Mucosa of gallbladder (tissue), 1 donor: ENCODE measurements around the gene NELL1. TPM values are rescaled to one million over a fixed set of nuclear protein-coding genes. Genes with fewer than 3 reads are reported as not detected.
"Not testable (repeated sequence)": the region's sequence is repeated elsewhere in the genome, so short reads cannot be mapped to it uniquely, and the experiment has no call there.

Experiments used
- DNase-seq: peaks from one replicate; pipeline ENCODE4 v3.0.0-alpha.2; 2020; ENCODE audit warnings: low spot score
- total RNA-seq: library from RNA; stranded (reverse); gene quantifications from one replicate; pipeline ENCODE4 v1.2.1, GENCODE V29; 2021
- donor health status: DM: no; HTN: no; CAD: no.

NELL1 gene
- total RNA-seq, 1 donor from 2014 or later, result 0.29 TPM

DNA sequence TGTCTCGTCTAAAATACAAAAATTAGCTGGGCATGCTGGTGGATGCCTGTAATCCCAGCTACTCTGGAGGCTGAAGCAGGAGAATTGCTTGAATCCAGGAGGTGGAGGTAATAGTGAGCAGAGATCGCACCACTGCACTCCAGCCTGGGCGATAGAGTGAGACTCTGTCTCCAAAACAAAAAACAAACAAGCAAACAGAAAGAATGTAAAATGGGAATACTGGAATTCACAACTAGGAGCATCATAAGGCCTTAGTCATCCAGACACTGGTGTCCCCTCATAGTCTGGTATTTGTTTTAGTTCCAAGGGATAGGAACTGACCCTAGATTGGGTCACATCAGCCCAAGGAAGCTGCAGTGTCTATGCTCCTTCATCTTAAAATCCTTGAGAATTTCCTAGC lies 520.8 kb downstream of the NELL1 start:
- DNase-seq, result no peak

DNA sequence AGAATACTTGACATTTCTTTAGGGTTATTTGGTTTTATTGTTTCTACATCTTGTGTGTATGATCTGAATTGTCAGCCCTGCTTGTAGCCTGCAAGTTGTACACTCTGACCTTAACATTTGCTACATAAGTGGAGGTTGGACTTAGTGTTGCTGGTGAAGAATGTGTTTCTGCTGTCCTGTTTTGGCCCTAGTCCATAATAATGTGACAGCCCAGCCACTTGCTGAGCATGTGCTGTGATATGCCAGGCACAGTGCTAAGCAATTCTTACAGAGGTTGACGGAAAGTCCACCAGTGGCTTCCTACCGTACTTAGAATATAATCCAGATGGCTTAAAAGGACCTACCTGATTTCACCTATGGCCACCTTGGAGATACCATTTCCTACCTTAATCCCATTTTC lies 526.6 kb downstream of the NELL1 start:
- no peak for DNase-seq

DNA sequence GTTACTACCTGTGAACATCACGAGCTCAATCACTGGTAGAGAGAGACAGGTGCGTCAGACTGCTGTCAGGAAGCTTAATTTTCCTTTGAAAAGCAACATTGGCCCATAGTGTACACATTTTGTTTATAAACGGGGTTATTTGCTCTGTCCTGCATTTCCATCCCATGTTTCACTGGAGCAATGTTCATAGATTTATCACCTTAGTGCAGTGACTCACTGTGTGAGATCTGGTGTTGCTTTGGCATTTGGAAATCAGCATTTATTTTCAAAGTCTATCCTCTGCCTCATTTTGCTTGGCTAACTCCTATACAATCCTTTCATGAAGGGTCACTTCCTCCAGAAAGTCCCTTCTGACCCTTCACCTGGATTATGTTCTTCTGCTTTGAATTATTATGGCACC lies 529.1 kb downstream of the NELL1 start:
- DNase-seq, result no peak

DNA sequence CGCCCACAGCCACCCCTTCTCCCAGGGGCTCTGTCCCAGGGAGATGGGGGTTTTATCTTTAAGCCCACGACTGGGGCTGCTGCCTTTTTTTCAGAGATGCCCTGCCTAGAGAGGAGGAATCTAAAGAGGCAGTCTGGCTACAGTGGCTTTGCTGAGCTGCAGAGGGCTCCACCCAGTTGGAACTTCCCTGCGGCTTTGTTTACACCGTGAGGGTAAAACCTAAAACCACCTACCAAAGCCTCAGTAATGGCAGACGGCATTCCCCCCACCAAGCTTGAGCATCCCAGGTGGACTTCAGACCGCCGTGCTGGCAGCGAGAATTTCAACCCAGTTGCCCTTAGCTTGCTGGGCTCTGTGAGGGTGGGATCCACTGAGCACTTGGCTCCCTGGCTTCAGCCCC lies 535.8 kb downstream of the NELL1 start:
- no peak for DNase-seq

DNA sequence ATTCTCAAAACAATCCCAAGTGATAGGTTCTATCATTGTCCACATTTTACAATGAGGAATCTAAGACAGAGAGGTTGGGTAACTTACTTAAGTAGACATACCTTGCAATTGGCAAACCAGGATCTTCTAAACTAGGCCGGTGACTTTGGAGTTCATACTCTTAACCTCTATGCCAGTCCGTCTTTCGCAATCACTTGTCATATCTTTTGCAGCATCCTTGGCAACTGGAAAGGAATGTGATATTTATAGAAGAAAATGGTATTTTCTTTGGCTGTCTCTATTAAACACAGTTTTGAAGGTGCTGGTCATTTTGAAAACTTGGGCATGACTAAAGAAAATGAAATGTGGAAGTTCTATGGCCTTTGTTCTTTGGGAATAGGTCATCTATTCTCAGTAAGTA lies 556.5 kb downstream of the NELL1 start:
- DNase-seq, result no peak

DNA sequence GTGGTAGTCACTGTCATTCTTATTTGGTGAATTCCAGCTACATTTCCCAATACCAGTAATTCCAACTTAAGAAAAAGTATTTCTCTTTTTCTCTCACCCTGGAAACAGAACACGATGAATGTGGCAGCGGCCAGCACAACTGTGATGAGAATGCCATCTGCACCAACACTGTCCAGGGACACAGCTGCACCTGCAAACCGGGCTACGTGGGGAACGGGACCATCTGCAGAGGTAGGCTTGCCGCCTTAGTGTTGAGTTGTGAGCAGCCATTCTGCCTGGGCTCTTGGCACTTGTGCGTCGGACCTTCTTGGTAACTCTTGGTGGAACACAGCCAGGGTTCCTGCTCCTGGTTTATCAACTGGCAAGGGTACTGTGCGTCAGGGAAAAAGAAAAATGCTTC lies 559.8 kb downstream of the NELL1 start:
- DNase-seq, result no peak

DNA sequence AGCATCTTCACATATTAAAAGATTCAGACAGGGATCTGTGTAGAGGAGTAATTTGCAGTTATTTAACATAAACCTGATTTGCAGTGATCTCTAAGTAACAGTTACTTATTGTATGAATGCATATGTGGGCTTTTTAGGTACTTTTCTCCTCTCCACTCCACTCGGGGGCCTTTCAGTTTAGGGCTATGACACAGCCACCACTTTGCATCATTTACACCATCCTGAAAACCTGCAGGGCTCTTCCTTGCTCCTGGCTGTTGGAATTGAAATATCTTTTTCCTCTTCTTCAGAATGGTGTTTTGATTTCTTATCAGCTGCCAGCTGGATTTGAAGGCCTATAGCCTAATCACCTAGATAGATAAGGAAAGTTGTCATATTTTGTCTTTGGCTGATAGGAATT lies 580.8 kb downstream of the NELL1 start:
- no peak for DNase-seq

DNA sequence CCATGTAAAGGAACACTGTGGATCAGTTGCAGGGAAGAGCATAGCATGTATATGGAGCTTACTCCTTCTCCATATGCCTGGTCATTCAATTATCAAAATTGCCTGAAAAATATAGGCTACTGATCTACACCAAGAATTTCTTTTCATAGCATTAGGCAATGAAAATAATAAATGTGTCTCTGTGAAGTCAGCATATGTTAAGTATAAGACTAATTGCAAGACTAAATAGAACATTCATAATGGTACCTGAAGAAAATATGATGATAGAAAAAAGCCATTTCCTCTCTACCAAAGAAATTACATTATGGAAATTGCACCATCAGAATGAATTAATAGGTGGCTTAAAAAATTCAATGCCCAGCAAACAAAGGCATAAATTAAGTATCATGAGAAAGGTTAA lies 584.7 kb downstream of the NELL1 start:
- no peak for DNase-seq

DNA sequence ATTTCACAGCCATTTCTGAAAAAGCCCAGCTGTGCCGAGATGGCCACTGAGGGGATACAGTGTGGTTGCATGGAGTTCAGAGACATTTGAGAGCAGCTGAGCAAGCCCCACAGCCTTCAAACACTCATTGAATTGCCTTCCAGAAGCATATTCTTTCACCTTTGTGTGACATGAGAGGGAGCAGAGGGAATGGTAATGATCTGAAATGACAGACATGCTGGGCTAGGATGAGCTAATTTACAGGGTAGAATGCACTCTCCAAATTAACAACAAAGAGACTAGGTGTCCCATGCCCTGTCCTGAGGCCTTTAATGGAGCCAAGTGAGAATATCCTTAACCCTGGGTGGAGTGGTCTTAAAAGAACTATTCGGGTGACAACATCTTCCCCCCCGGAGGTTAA lies 585.4 kb downstream of the NELL1 start:
- no peak for DNase-seq

DNA sequence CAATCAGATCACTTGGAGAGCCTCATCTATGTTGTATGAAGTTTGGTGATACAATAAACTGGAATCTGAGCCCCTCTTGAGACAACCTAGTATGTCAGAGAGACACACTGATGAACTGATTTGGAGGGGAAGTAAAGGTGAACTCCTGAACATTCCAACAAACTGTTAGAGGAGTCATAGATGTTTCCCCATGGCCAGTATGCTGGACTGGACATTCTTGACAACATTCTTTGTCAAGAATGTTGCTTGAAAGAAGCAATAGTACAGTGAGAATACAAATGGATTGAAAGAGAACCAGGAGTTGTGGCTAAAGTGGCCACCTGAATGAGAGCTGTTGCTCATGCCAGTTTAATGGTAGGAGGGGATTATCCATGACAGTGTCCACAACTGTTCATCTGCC lies 588.1 kb downstream of the NELL1 start:
- DNase-seq, result no peak

DNA sequence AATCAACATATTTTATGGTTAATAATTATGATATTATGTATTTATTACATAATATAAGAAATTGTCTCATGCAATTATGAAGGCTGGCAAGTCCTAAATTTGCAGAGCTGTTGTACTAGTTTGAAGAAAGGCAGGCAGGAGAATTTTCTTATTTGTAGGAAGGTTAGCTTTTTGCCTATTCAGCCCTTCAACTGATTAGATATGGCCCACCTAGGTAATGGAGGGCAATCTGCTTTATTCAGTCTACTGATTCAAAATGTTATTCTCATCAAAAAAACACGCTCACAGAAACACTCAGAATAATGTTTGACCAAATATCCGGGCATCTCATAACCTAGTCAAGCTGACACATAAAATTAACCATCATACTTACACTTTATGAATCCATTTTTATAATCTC lies 589.0 kb downstream of the NELL1 start:
- DNase-seq, result no peak

DNA sequence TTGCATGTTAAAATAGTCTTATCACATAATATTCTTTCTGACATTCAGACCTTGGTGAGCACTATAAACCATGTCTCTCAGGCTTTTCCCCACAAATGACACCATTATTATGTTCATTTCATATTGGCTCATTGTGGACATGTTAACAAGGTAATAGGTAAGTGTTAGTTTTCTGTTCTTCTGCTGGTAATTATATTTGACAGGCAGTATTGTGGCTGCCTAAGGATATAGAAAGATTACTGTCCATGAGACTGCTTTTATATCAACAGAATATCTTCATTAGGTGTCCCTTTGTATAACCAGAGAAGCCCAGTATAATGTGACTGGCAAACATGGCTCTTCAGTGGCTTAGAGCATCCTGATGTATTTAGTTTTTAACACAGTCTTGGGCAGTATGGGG lies 590.7 kb downstream of the NELL1 start:
- no peak for DNase-seq

DNA sequence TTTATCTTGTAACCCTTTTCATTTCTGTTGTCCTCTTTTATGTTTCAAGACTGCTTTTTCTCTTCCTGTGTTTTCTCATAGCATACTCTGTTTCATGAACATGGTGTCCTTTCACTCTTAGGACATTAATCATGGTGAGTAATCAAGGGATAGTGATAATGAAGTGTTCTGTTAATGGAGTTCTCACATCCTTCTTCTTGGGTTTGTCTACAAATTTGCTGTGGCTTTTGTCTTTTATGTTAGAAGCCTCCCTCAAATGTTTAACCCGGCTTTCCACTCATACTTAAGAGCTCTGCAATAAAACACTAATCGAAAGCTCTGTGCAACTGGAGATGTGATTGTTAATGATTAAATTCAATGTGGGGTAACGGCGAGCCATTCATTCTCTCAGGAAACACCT lies 593.6 kb downstream of the NELL1 start:
- no peak for DNase-seq

DNA sequence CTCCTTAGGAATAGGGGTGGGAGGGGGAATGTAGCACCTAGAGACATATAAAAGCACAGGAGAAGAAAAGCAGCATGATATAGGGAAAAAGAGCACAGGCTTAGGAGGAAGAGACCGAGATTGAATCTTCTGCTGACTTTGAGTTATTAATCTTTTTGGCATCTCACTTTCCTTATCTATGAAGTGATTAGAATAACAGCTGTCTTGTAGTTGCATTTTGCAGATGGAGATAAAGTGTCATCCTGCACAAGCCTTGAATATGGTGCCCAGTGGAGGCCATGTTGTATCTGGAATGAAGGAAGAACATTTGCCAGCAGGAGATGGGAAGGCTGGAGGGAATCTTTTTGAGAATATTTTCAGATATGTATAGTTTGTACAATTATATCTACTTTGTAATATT lies 594.7 kb downstream of the NELL1 start:
- DNase-seq, result no peak

DNA sequence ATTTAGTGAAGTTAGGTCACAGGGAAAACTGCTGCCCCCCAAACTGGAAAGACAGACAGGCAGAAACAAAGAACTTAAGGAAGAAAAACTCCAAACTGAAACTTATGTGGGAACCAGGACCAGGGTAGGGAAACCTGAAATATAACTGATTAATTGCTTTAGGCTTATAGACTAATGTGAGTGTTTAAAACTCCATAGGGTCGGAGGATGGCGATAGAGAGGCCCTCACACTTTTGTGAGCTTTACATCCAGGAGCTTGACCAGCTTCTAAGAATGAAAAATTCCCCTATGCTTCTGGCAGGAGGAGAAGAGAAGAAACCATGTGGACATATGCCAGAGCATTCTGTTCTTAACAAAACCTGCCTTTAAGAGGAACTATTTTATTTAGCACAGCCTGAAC lies 598.6 kb downstream of the NELL1 start:
- no peak for DNase-seq

DNA sequence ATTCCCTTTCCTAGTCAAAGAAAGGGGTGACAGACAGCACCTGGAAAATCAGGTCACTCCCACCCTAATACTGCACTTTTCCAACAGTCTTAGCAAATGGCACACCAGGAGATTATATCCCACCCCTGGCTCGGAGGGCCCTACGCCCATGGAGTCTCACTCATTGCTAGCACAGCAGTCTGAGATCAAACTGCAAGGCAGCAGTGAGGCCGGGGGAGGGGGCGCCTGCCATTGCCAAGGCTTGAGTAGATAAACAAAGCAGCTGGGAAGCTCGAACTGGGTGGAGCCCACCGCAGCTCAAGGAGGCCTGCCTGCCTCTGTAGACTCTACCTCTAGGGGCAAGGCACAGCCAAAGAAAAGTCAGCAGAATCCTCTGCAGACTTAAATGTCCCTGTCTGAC lies 602.8 kb downstream of the NELL1 start:
- DNase-seq, result not testable (repeated sequence)

DNA sequence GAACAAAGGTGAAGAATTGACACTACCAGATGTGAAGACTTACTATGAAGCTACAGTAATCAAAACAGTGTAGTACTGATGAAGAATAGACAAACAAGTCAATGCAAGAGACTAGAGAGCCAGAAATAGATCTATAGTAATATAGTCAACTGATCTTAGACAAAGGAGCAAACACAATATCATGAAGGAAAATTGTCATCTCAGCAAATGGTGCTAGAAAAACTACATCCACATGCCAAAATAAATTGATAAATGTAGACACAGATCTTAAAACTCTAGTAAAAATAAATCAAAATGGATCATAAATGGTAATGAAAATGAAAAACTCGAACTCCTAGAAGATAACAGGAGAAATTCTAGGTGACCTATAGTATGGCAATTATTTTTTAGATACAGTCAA lies 609.5 kb downstream of the NELL1 start:
- DNase-seq, result no peak

DNA sequence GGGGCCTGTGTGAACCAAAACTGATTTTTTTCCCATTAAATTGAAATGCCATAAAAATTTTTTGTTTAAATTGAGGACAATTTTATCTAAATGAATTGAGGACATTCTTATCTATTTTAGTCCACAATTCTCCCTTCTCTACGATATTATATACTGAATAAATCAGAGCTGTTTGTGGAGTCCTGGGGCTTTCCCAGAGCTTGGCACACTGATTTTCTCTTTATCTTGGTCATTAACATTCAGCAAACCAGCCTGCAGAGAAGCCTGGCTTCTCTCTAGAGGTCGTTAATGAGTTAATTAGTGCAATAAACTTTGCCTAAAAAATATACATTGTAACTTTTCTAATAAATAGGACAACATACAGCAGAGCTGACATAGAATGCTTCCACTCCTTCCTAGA lies 615.7 kb downstream of the NELL1 start:
- no peak for DNase-seq

DNA sequence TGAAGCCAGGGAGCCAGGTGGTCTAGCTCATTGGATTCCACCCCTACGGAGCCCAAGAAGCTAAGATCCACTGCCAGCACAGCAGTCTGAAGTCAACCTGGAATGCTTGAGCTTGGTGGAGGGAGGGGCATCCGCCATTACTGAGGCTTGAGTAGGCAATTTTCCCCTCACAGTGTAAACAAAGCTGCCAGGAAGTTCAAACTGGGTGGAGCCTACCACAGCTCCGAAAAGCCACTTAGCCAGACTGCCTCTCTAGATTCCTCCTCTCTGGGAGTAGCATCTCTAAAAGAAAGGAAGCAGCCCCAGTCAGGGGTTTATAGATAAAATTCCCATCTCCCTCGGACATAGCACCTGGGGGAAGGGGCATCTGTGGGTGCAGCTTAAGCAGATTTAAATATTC lies 620.3 kb downstream of the NELL1 start:
- DNase-seq, result no peak

DNA sequence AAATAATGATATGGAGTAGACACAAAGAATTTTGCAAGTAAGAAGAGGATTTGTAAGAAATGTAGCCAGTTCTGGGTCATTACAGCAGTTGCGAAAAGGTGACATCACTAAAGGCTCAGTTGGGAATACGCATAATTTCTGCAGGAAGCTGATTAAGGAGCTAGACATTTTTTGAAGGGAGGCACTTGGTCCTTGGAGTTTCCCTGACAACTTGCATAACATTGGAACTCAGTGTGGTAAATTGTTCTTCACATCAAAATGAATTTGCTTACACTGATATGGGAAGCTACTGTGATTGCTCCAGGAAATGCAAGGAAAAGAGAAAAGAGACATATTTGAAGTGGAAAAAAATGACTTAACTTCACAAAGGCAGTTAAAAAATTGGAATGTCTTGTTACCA lies 626.1 kb downstream of the NELL1 start:
- DNase-seq, result no peak

DNA sequence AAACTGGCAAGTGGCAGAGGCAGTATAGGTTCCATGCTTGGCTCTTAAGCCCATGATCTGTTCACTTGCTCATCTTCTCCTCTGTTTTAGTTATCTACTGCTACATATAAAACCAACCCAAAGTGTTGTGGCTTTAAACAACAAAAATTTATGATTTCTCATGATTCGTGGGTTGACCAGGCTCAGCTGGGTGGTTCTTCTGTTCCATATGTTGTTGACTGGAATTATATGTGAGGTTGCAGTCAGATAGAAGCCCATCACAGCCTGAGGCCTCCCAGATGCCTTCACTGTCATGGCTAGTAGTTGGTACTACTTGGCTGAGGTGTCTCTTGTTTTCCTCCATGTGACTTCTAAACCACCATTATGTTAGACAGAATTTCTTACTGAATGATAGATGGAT lies 632.6 kb downstream of the NELL1 start:
- DNase-seq, result no peak

DNA sequence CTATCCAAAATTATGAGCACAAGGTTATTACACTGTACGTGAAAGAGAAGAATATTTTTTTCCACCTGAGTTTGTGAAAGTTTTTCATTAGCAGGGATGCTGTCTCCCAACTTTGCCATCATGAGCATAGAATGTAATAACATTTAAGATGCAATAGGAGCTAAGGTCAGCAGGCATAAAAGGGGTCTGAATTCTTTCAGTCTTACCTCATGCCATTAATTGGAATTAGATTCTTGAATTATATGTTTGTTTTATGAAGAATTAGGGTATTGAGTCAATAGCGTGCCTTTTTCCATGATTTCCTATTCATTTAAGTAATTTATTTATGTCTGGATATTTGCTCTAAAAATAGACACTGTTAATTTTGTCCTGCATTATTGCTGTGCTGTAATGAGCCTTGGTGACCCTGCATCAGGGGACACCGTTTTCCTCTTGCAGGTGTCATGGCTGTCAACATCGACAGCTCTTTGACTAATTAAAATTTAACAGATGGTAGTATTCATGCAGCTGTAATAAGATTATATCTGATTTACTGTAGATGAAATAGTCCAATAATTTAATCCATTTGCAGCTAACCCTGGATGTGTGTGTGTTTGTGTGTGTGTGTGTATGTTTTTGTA lies 637.5 kb downstream of the NELL1 start:
- DNase-seq, result no peak

DNA sequence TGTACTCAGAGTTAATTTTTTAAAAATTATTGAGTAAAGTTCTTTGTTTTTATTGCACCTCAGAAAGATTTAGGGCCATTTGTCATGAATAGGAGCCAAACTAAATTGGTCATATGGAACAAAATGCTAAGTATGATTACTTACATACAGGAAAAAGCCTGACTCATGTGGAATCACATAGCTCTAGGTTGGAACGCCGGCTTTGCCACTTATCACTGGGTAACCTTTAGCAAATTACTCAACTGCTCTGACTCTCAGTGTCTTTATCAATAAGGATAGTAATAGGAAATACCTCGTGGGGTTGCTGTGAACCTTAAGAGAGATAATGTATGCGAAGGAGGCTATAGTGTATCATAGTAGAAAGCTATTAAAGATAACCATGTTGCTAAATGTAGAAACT lies 638.5 kb downstream of the NELL1 start:
- DNase-seq, result no peak

DNA sequence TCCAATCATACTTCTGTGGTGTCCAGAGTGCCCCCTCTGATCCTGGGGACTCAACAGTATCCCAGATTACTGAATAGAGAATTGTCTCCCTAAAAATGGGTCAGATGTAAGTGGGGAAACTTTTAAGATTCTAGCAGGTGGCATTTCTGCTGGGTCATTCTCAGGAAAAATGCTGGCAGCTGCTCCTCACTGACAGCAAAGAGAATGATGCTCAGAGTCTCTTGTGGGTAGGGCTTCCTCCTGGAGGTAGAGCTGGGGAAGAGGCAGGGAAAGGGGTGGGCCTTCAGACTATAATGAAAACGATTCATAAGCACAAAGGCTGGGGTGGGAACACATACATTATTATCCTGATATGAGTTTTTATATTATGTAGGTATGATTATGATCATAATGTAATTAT lies 647.2 kb downstream of the NELL1 start:
- no peak for DNase-seq

DNA sequence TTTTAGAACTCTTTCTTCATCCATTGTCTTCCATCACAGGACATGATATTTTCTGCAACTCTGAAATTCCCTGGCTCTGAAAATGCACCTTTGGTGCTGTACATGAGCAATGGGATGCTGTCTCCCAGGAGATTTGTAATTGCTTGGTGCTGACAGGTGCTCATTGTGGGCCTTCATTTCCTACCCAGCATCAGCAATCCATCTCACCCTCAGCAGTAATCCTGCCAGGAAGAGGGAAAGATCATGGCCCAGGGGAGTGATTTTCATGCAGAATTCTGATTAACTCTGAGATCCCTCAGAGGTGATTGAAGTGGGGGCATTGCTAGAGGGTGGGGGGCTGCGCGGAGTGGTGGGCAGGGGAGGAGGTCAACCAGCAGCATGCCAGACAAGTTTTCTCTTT lies 651.7 kb downstream of the NELL1 start:
- DNase-seq, result no peak
